IMR-90 (cell line): ENCODE data around the gene ARMC3. TPM values are rescaled to one million over a fixed set of nuclear protein-coding genes. Genes with fewer than 3 reads are reported as not detected.

ENCODE experiments used
- ATAC-seq: fragments of 200-7000 bp; cut with Tn5 transposase; 2 replicates; pipeline ENCODE4 v1.9.1; 2020; ENCODE audit warnings: low read depth, mild to moderate bottlenecking, moderate library complexity
- BruUV-seq: library from RNA; stranded (reverse); fragments of 400-500 nt; replicated peaks from 2 replicates; lab custom pipeline; 2021; lab: Mats Ljungman, UMichigan
- CTCF ChIA-PET: fragments of 300-600 bp; formaldehyde crosslinking; extraction: SDS; loops from one replicate; lab custom pipeline; 2021; ENCODE audit warnings: antibody characterized with exemption; lab: Yijun Ruan, JAX
- POLR2A ChIA-PET: fragments of 300-600 bp; sonication (Branson Sonifier 250); formaldehyde crosslinking; loops from one replicate; lab custom pipeline; 2022; ENCODE audit warnings: antibody characterized with exemption; ENCODE audit not compliant: unreplicated experiment; lab: Charles Lee
- DNase-seq: peaks from one replicate; pipeline ENCODE4 v3.0.0; 2013
- H2AFZ ChIP-seq: replicated peaks from 2 replicates; pipeline ENCODE3; 2013; ENCODE audit warnings: low read length, mild to moderate bottlenecking; ENCODE audit not compliant: poor library complexity
- H2AK5ac ChIP-seq: 2 replicates; pipeline ENCODE4 v1.6.1; 2013; ENCODE audit warnings: low read depth, low read length, inconsistent platforms
- H2AK9ac ChIP-seq: replicated peaks from 2 replicates; pipeline ENCODE3; 2013; ENCODE audit warnings: mild to moderate bottlenecking, low read depth, low read length, moderate library complexity; ENCODE audit not compliant: poor library complexity
- H2BK120ac ChIP-seq: 2 replicates; pipeline ENCODE4 v1.6.1; 2013; ENCODE audit warnings: low read depth, low read length, inconsistent platforms
- H2BK15ac ChIP-seq: 3 replicates; pipeline ENCODE4 v1.6.1; 2013; ENCODE audit warnings: low read depth, low read length, inconsistent platforms
- H2BK20ac ChIP-seq: 2 replicates; pipeline ENCODE4 v1.6.1; 2013; ENCODE audit warnings: low read depth, mild to moderate bottlenecking, inconsistent platforms, low read length, moderate library complexity
- H2BK5ac ChIP-seq: 2 replicates; pipeline ENCODE4 v1.6.1; 2013; ENCODE audit warnings: mild to moderate bottlenecking, low read depth, low read length, inconsistent platforms; ENCODE audit not compliant: poor library complexity, severe bottlenecking
- H3K14ac ChIP-seq: replicated peaks from 2 replicates; pipeline ENCODE4 v1.6.1; 2013; ENCODE audit warnings: low read depth, low read length, inconsistent platforms
- H3K18ac ChIP-seq: 2 replicates; pipeline ENCODE4 v1.6.1; 2013; ENCODE audit warnings: low read depth, low read length, control low read depth
- H3K23ac ChIP-seq: 2 replicates; pipeline ENCODE4 v1.6.1; 2013; ENCODE audit warnings: low read depth, low read length, inconsistent platforms
- H3K27ac ChIP-seq: 2 replicates; pipeline ENCODE4 v1.5.1; 2013; ENCODE audit warnings: mild to moderate bottlenecking, control low read depth, low read length; ENCODE audit not compliant: insufficient read depth
- H3K27me3 ChIP-seq: 2 replicates; pipeline ENCODE4 v1.6.1; 2013; ENCODE audit warnings: low read length; ENCODE audit not compliant: control insufficient read depth, insufficient read depth
- H3K36me3 ChIP-seq: 2 replicates; pipeline ENCODE4 v1.6.1; 2013; ENCODE audit warnings: low read length, mixed read lengths; ENCODE audit not compliant: control insufficient read depth, insufficient read depth
- H3K4ac ChIP-seq: 2 replicates; pipeline ENCODE4 v1.6.1; 2013; ENCODE audit warnings: low read depth, low read length, inconsistent platforms
- H3K4me1 ChIP-seq: 2 replicates; pipeline ENCODE4 v1.6.1; 2013; ENCODE audit warnings: low read length, mixed read lengths; ENCODE audit not compliant: control insufficient read depth, insufficient read depth
- H3K4me2 ChIP-seq: 2 replicates; pipeline ENCODE4 v1.6.1; 2013; ENCODE audit warnings: low read depth, mild to moderate bottlenecking, control low read depth, low read length, moderate library complexity
- H3K4me3 ChIP-seq: 2 replicates; pipeline ENCODE4 v1.5.1; 2013; ENCODE audit warnings: low read depth, mild to moderate bottlenecking, control low read depth, low read length, moderate library complexity; ENCODE audit not compliant: insufficient read depth
- H3K56ac ChIP-seq: 2 replicates; pipeline ENCODE4 v1.6.1; 2013; ENCODE audit warnings: low read length, inconsistent platforms; ENCODE audit not compliant: insufficient read depth; ENCODE audit errors: extremely low read depth
- H3K79me1 ChIP-seq, 2 experiments: 2 replicates each; pipeline ENCODE4 v1.6.1; 2013; ENCODE audit warnings: low read length in 2 of 2, inconsistent platforms in 1 of 2, low read depth in 1 of 2
- H3K9ac ChIP-seq: 2 replicates; pipeline ENCODE4 v1.6.1; 2013; ENCODE audit warnings: low read depth, low read length, control low read depth
- H3K9me1 ChIP-seq: 2 replicates; pipeline ENCODE4 v1.6.1; 2013; ENCODE audit warnings: low read length, inconsistent platforms; ENCODE audit not compliant: insufficient read depth
- H3K9me3 ChIP-seq: 2 replicates; pipeline ENCODE4 v1.6.1; 2013; ENCODE audit warnings: low read length; ENCODE audit not compliant: control insufficient read depth, insufficient read depth
- H4K20me1 ChIP-seq: 2 replicates; pipeline ENCODE4 v1.6.1; 2013; ENCODE audit warnings: low read length, inconsistent platforms; ENCODE audit not compliant: insufficient read depth
- H4K5ac ChIP-seq: 2 replicates; pipeline ENCODE4 v1.6.1; 2013; ENCODE audit warnings: mild to moderate bottlenecking, low read depth, low read length, control low read depth
- H4K8ac ChIP-seq, 2 experiments: 2 replicates each; pipeline ENCODE4 v1.6.1; 2013; ENCODE audit warnings: low read depth in 2 of 2, low read length in 2 of 2, control low read depth in 1 of 2, inconsistent platforms in 1 of 2
- H4K91ac ChIP-seq: 2 replicates; pipeline ENCODE4 v1.6.1; 2013; ENCODE audit warnings: low read depth, low read length, inconsistent platforms; ENCODE audit not compliant: insufficient read depth
- BHLHE40 ChIP-seq: fragments of 150-350 bp; IDR thresholded peaks from 2 replicates; pipeline ENCODE4 v1.6.1; 2016; ENCODE audit warnings: mild to moderate bottlenecking, low read depth, low read length
- CEBPB ChIP-seq: IDR thresholded peaks from 2 replicates; pipeline ENCODE4 v1.6.1; 2012; ENCODE audit warnings: low read depth, low read length, improper control_type of control experiment
- CHD1 ChIP-seq: IDR thresholded peaks from 2 replicates; pipeline ENCODE4 v1.6.1; 2012; ENCODE audit warnings: low read depth, low read length, improper control_type of control experiment
- CTCF ChIP-seq: conservative IDR thresholded peaks from 2 replicates; pipeline ENCODE4 v1.5.1; 2012; ENCODE audit warnings: mild to moderate bottlenecking, low read depth, low read length, improper control_type of control experiment
- FOS ChIP-seq: fragments of 150-350 bp; IDR thresholded peaks from 2 replicates; pipeline ENCODE4 v1.6.1; 2016; ENCODE audit warnings: low read depth, low read length
- MAFK ChIP-seq: IDR thresholded peaks from 2 replicates; pipeline ENCODE4 v1.6.1; 2012; ENCODE audit warnings: low read depth, low read length, improper control_type of control experiment
- MAZ ChIP-seq: IDR thresholded peaks from 2 replicates; pipeline ENCODE4 v1.6.1; 2012; ENCODE audit warnings: low read depth, mild to moderate bottlenecking, low read length, improper control_type of control experiment, moderate library complexity, borderline replicate concordance
- MXI1 ChIP-seq: IDR thresholded peaks from 2 replicates; pipeline ENCODE4 v1.6.1; 2012; ENCODE audit warnings: low read depth, mild to moderate bottlenecking, low read length, moderate library complexity, borderline replicate concordance
- NFE2L2 ChIP-seq: fragments of 150-350 bp; IDR thresholded peaks from 2 replicates; pipeline ENCODE4 v1.6.1; 2016; ENCODE audit warnings: low read depth, mild to moderate bottlenecking, low read length
- POLR2A ChIP-seq: IDR thresholded peaks from 2 replicates; pipeline ENCODE4 v1.6.1; 2012; ENCODE audit warnings: mild to moderate bottlenecking, low read depth, low read length
- RAD21 ChIP-seq: IDR thresholded peaks from 2 replicates; pipeline ENCODE4 v1.6.1; 2012; ENCODE audit warnings: low read length, improper control_type of control experiment
- RCOR1 ChIP-seq: IDR thresholded peaks from 2 replicates; pipeline ENCODE4 v1.6.1; 2012; ENCODE audit warnings: mild to moderate bottlenecking, low read length, improper control_type of control experiment; ENCODE audit not compliant: insufficient replicate concordance
- SMC3 ChIP-seq: fragments of 150-350 bp; IDR thresholded peaks from 2 replicates; pipeline ENCODE4 v1.6.1; 2016; ENCODE audit warnings: low read depth, mild to moderate bottlenecking, antibody characterized with exemption, low read length, moderate library complexity
- WGBS, 2 experiments: methylation state at CpG; one replicate each; pipeline versions ENCODE4 v1.1.5 to v1.1.7; 2013; ENCODE audit warnings: missing lambda C conversion rate in 2 of 2; ENCODE audit not compliant: insufficient read length in 1 of 2; ENCODE audit errors: extremely low coverage in 2 of 2; 5-methylcytosine and 5-hydroxymethylcytosine counted together
- dilution Hi-C: fragments of 300-500 bp; cut with HindIII; formaldehyde crosslinking; loops from one replicate; pipeline ENCODE4 v1.14.3; 2018; ENCODE audit warnings: low sequenced_read_pairs; ENCODE audit not compliant: unreplicated experiment
- in situ Hi-C: fragments of 300-500 bp; cut with MboI; formaldehyde crosslinking; loops from 3 replicates; pipeline ENCODE4 v1.14.3; 2019; ENCODE audit warnings: low sequenced_read_pairs, inconsistent platforms, mixed read lengths
- intact Hi-C: fragments of 100-400 bp; cut with micrococcal nuclease; formaldehyde crosslinking; loops from 2 replicates; pipeline ENCODE4 v1.10.0; 2022
- polyA plus RNA-seq, 3 experiments: library from polyadenylated mRNA; depleted of rRNA; stranded (reverse); fragments of >200 nt; gene quantifications; 2 replicates each; pipeline ENCODE4 v1.2.3, GENCODE V29; 2012; ENCODE audit warnings: low replicate concordance in 1 of 3
- total RNA-seq: library from RNA; depleted of rRNA; stranded (reverse); fragments of >200 nt; gene quantifications from 2 replicates; pipeline ENCODE4 v1.2.3, GENCODE V29; 2012
- TF ChIP-seq, protein P1 (sequence below): fragments of 150-350 bp; IDR thresholded peaks from 2 replicates; pipeline ENCODE4 v1.6.1; 2017; ENCODE audit warnings: mild to moderate bottlenecking, antibody characterized with exemption, low read length, low read depth

Gene ARMC3
- total and polyA plus RNA-seq, 2 of the 4 experiments (the other 2 are of a cell fraction): not detected

- no peak for ATAC-seq
- Histone ChIP-seq H3K9ac (no peak overlapping the region), H4K91ac (no peak overlapping the region), H2BK15ac (no peak overlapping the region), H4K20me1 (no peaks in the 10 kb centered on the region), H3K4me1 (no peaks in the 10 kb centered on the region), H3K4me2 (no peak overlapping the region), H3K14ac (no peak overlapping the region), H2BK20ac (no peak overlapping the region), H2AK9ac (no peak overlapping the region), H3K18ac (no peak overlapping the region), H3K4ac (no peak overlapping the region), H4K5ac (no peak overlapping the region), H3K36me3 (no peaks in the 10 kb centered on the region), H3K79me1 (no peaks in the 10 kb centered on the region), H3K56ac (no peak overlapping the region), H2AK5ac (no peak overlapping the region), H3K9me1 (no peaks in the 10 kb centered on the region), H4K8ac (no peak overlapping the region), H2BK120ac (no peak overlapping the region), H3K4me3 (no peak overlapping the region), H2AFZ (no peak overlapping the region), H3K27ac (no peak overlapping the region), H2BK5ac (no peak overlapping the region), H3K9me3 (no peaks in the 10 kb centered on the region), H3K23ac (no peak overlapping the region), H3K27me3 (peaks cover 8% of the 10 kb centered on the region)
- TF ChIP-seq CHD1 (no peak), RAD21 (no peak), NFE2L2 (no peak), FOS (no peak), SMC3 (no peak), MXI1 (no peak), CTCF (no peak), POLR2A (no peak), MAFK (no peak), RCOR1 (no peak), BHLHE40 (no peak), MAZ (no peak), CEBPB (no peak)
- TF ChIP-seq, protein P1, sequence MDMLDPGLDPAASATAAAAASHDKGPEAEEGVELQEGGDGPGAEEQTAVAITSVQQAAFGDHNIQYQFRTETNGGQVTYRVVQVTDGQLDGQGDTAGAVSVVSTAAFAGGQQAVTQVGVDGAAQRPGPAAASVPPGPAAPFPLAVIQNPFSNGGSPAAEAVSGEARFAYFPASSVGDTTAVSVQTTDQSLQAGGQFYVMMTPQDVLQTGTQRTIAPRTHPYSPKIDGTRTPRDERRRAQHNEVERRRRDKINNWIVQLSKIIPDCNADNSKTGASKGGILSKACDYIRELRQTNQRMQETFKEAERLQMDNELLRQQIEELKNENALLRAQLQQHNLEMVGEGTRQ: no peak
- ChIA-PET CTCF (no interaction called here), POLR2A (interaction anchor here (0.6 kb wide), 1 partner anchor 1063 kb away, joined by 3 read pairs; no protein-coding TSS in a partner anchor)
- in situ Hi-C loops: no loop called here
- intact Hi-C loops: no loop called here
- no peak for DNase-seq
- BruUV-seq: no TSS peak
- dilution Hi-C loops: no loop called here
- 86% methylated on average over 1 of the region's 3 CpGs; no CpG with 5 or more reads in 1 of the 2 experiments for WGBS, 2 experiments
Observed at GRCh38 chr10:23075672-23076071, 147.8 kb downstream of the ARMC3 start.
